Urinary bladder (tissue), 4 donors: ENCODE results near the gene EFCAB6. TPM values are rescaled to one million over a fixed set of nuclear protein-coding genes. Genes with fewer than 3 reads are reported as not detected.

ENCODE experiments used
- DNase-seq: peaks from one replicate; pipeline ENCODE4 v3.0.0-alpha.2; 2015; ENCODE audit errors: extremely low spot score
- H3K27ac ChIP-seq: one replicate; pipeline ENCODE4 v1.5.1; 2013; ENCODE audit warnings: low read depth, mild to moderate bottlenecking, moderate library complexity
- H3K36me3 ChIP-seq: one replicate; pipeline ENCODE4 v1.6.1; 2013; ENCODE audit warnings: mild to moderate bottlenecking, moderate library complexity; ENCODE audit not compliant: insufficient read depth
- H3K4me1 ChIP-seq: one replicate; pipeline ENCODE4 v1.6.1; 2013; ENCODE audit warnings: mild to moderate bottlenecking, moderate library complexity; ENCODE audit not compliant: insufficient read depth
- H3K4me3 ChIP-seq: one replicate; pipeline ENCODE4 v1.5.1; 2013; ENCODE audit warnings: low read depth, low read length
- WGBS: extraction: QIAGEN DNeasy Blood & Tissue Kit; methylation state at CpG from one replicate; pipeline ENCODE4 v1.1.7; 2013; 5-methylcytosine and 5-hydroxymethylcytosine counted together
- polyA plus RNA-seq: library from polyadenylated mRNA; stranded (reverse); fragments of 200-250 nt; gene quantifications from one replicate; pipeline ENCODE4 v1.2.3, GENCODE V29; 2013
- total RNA-seq: library from RNA; depleted of rRNA; stranded (reverse); fragments of >200 nt; gene quantifications from one replicate; pipeline ENCODE4 v1.2.3, GENCODE V29; 2014
- donor health status: healthy with polysubstance abuse.
- donor health status: healthy.

Gene EFCAB6
- total and polyA plus RNA-seq, 2 donors: 0.71 to 3.2 TPM

GRCh38 chr22:43821606-43822425 is 9.7 kb upstream of the EFCAB6 start:
- no peak overlapping the region for H3K27ac ChIP-seq
- H3K4me3 ChIP-seq: no peak overlapping the region
- no peaks in the 10 kb centered on the region for H3K36me3 ChIP-seq
- no peak for DNase-seq
- H3K4me1 ChIP-seq: no peaks in the 10 kb centered on the region
- 71% methylated on average over 22 of the region's 22 CpGs for WGBS

- Histone ChIP-seq H3K4me3 (no peak overlapping the region), H3K36me3 (no peaks in the 10 kb centered on the region), H3K4me1 (no peaks in the 10 kb centered on the region), H3K27ac (no peak overlapping the region)
- 62% methylated on average over 18 of the region's 18 CpGs for WGBS
- DNase-seq: no peak
Observed at GRCh38 chr22:43820651-43821305, 8.7 kb upstream of the EFCAB6 start.

- WGBS: 79% methylated on average over 13 of the region's 13 CpGs
- H3K36me3 ChIP-seq: no peaks in the 10 kb centered on the region
- H3K4me3 ChIP-seq: no peak overlapping the region
- H3K27ac ChIP-seq: no peak overlapping the region
- no peaks in the 10 kb centered on the region for H3K4me1 ChIP-seq
- no peak for DNase-seq
Observed at GRCh38 chr22:43819931-43820640, 8.0 kb upstream of the EFCAB6 start.

DNA sequence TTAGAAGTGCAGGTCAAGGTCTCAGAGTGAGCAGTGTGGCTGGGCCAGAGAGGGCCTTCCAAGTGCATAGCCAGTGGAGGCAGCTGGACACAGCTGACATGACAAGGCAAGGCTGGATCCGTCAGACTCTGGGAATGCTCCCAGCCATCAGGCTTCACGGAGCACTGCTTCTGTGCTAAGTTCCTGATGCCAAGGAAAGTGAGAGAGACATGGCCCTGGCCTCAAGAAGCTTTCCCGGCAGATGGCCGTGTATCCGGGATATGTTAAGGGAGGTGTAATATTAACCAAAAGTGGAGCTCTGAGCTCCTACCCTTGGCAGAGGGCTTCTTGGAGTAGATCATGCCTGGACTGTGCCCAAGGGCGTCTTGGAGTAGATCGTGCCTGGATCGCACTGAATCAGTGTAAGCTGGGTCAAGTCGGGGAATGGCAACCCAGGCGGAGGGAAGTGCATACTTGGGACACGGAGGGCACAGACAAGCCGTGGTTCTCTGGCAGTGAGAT is 7.4 kb upstream of the EFCAB6 start:
- H3K27ac ChIP-seq: no peak overlapping the region

DNA sequence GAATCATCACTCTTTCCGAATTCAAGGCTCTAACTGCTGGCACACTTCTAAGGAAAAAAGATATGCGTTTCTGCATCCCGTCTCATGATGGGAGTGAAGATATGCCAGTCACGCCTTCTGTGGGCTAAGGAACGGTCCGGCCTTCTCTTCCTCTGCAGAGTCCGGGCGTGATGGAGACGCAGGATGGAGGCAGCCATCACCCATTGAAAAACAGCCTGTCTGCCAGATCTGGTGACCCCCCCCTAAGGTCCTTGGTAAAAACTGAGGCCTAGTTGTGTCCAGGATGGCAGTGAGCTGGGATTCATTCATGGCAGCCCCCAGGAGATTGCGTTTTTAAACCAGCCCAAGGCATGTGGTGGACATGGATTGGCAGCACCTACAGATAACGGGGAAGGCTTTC is 6.9 kb upstream of the EFCAB6 start:
- Histone ChIP-seq H3K4me1 (no peaks in the 10 kb centered on the region), H3K27ac (no peak overlapping the region), H3K36me3 (no peaks in the 10 kb centered on the region), H3K4me3 (no peak overlapping the region)
- DNase-seq: no peak
- 88% methylated on average over 11 of the region's 11 CpGs for WGBS

More for the DNA sequence above, 7.4 kb upstream of the EFCAB6 start:
- WGBS: 77% methylated on average over 12 of the region's 12 CpGs
- no peak for DNase-seq
- H3K36me3 ChIP-seq: no peaks in the 10 kb centered on the region
- no peaks in the 10 kb centered on the region for H3K4me1 ChIP-seq
- no peak overlapping the region for H3K4me3 ChIP-seq

GRCh38 chr22:43817402-43817801 is 5.3 kb upstream of the EFCAB6 start:
- WGBS: 95% methylated on average over 9 of the region's 9 CpGs
- Histone ChIP-seq H3K4me1 (no peaks in the 10 kb centered on the region), H3K36me3 (no peaks in the 10 kb centered on the region), H3K27ac (no peak overlapping the region), H3K4me3 (no peak overlapping the region)
- DNase-seq: no peak

DNA sequence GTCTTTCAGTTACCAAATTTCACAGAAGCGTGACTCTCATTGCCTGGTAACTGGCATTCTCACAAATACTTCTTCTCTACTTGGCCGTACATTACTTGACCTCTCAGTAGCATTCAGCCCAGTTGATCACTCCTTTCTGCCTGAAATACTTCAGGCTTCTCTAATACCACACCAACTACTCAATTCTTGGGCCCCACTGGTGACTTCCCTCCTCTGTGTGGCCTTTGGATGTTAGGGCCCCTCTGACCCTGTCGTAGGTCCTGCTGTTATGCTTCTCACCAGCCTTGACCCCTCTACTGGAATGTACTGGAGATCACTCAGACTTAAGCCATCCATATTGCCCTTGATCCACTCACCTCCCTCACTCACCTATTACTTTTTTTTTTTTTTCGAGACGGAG is 2.2 kb upstream of the EFCAB6 start:
- Histone ChIP-seq H3K36me3 (no peaks in the 10 kb centered on the region), H3K4me3 (no peak overlapping the region), H3K27ac (no peak overlapping the region), H3K4me1 (peaks cover 2% of the 10 kb centered on the region)
- DNase-seq: no peak
- WGBS: 95% methylated on average over 5 of the region's 5 CpGs

GRCh38 chr22:43812890-43813289 is 785 bp upstream of the EFCAB6 start:
- 13% methylated on average over 6 of the region's 6 CpGs for WGBS
- Histone ChIP-seq H3K36me3 (no peaks in the 10 kb centered on the region), H3K27ac (no peak overlapping the region), H3K4me3 (peak overlapping the region; percentile 77), H3K4me1 (peaks cover 2% of the 10 kb centered on the region)
- DNase-seq: no peak

- WGBS: 0% methylated on average over 21 of the region's 21 CpGs
- Histone ChIP-seq H3K36me3 (no peaks in the 10 kb centered on the region), H3K27ac (no peak overlapping the region), H3K4me1 (peaks cover 2% of the 10 kb centered on the region), H3K4me3 (peak overlapping the region; percentile 77)
- no peak for DNase-seq
Observed at GRCh38 chr22:43811777-43812148, 342 bp downstream of the EFCAB6 start.

GRCh38 chr22:43802897-43803495 is 9.1 kb downstream of the EFCAB6 start:
- Histone ChIP-seq H3K4me1 (no peaks in the 10 kb centered on the region), H3K4me3 (no peak overlapping the region), H3K36me3 (no peaks in the 10 kb centered on the region), H3K27ac (no peak overlapping the region)
- WGBS: 82% methylated on average over 5 of the region's 5 CpGs
- no peak for DNase-seq

DNA sequence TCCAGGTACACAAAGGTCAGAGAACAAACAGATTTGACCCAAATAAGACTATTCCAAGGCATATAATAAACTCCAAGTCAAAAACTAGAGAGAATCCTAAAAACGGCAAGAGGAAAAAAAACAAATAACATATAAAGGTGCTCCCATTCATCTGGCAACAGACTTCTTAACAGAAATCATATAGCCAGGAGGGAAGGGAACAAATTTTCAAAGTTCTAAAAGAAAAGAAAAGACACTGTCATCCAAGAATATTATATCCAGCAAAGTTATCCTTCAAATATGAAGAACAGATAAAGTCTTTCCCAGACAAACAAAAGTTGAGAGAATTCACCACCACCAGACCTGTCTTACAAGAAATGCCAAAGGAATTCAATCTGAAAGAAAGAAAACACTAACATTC is 11.1 kb downstream of the EFCAB6 start:
- WGBS: 88% methylated on average over 1 of the region's 1 CpG
- no peak for DNase-seq
- Histone ChIP-seq H3K4me1 (no peaks in the 10 kb centered on the region), H3K4me3 (no peak overlapping the region), H3K27ac (no peak overlapping the region), H3K36me3 (no peaks in the 10 kb centered on the region)

- no peak overlapping the region for H3K27ac ChIP-seq
- H3K4me1 ChIP-seq: no peaks in the 10 kb centered on the region
- 71% methylated on average over 5 of the region's 5 CpGs for WGBS
- no peaks in the 10 kb centered on the region for H3K36me3 ChIP-seq
- no peak overlapping the region for H3K4me3 ChIP-seq
- DNase-seq: no peak
Observed at GRCh38 chr22:43798492-43798891, 13.6 kb downstream of the EFCAB6 start.

GRCh38 chr22:43796567-43796966 is 15.5 kb downstream of the EFCAB6 start:
- no peak overlapping the region for H3K27ac ChIP-seq
- WGBS: 25% methylated on average over 8 of the region's 8 CpGs
- H3K4me3 ChIP-seq: no peak overlapping the region
- H3K36me3 ChIP-seq: no peaks in the 10 kb centered on the region
- no peaks in the 10 kb centered on the region for H3K4me1 ChIP-seq
- no peak for DNase-seq
